Measurements from ENCODE around the gene PPFIBP1. TPM values are rescaled to one million over a fixed set of nuclear protein-coding genes. Genes with fewer than 3 reads are reported as not detected.

Gene PPFIBP1
- total RNA-seq, 2 donors from 2014 or later, result 26.2 to 37.2 TPM

DNA sequence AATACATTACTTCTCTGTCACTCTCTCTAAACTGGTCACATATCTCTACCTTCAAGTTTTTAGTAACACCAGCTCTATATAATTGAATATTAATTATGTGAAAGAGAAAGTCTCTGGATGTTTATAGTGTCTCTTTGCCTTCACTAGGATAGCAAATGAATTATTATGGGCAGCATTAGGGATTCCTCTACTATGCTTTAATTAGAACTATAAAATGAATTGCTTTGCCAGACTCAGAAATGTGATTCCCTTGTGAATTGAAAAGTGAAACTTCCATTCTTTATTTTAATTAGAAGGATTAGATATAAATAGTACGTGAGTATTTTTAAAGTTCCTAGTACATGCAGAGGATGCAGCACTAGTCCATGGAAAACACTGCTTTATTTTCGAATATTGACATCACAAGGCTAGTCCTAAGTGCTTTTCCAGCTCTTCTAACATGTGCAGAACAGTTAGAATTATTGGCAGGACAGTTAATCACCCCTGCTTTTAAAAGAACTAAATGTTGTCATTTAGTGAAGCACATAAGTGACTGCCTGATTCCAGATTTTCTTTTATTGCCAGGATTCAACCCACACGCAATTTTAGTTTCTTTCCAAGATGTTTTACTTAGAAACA lies 149.2 kb downstream of the PPFIBP1 start:
- ATAC-seq, result no peak
- no peak for DNase-seq (ENCODE audit: low spot score in 2 of 2)
- Mint-ChIP-seq H3K9me3 (no peaks in the 10 kb centered on the region), H3K27ac (no peak overlapping the region), H3K36me3 (no peaks in the 10 kb centered on the region)

DNA sequence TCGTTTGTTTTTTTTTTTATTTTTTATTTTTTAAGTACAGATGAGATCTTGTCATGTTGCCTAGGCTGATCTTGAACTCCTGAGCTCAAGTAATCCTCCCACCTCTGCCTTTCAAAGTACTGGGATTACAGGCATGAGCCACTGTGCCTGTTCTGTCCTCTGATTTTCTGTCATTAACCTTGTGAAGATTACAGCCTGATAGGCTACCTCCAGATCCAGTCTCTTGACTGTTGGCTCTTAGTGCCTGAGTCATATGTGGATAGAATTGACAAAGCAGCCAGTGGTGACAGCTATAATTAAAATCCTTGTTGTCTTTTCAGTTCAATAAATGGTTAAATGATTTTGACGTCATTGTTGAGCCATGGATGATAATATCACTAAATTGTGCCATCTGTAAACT lies 151.0 kb downstream of the PPFIBP1 start:
- DNase-seq (ENCODE audit: low spot score in 2 of 2) (no peak), ATAC-seq (no peak)
- H3K36me3 Mint-ChIP-seq, result no peaks in the 10 kb centered on the region
- H3K27ac Mint-ChIP-seq, result no peak overlapping the region
- no peaks in the 10 kb centered on the region for H3K9me3 Mint-ChIP-seq

DNA sequence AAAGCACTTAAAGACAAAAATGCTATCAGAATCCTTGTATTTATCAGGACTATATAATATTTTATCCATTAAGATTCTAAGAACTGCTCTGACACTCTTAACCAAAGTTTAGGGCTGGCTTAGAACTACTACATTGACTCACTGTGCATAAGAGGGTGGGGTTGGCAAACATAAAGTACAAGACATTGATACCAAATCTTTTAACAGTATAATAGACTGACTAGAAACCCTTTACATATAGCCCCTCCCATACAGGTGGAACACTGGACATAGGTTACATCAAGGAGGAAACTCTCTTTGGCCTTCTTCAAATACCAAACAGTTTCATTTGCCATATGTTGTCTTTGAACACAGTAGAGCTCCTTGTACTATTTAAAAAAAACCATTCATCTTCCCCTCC lies 156.6 kb downstream of the PPFIBP1 start:
- no peaks in the 10 kb centered on the region for H3K9me3 Mint-ChIP-seq
- no peaks in the 10 kb centered on the region for H3K36me3 Mint-ChIP-seq
- ATAC-seq (no peak), DNase-seq (ENCODE audit: low spot score in 2 of 2) (no peak)
- H3K27ac Mint-ChIP-seq, result no peak overlapping the region

DNA sequence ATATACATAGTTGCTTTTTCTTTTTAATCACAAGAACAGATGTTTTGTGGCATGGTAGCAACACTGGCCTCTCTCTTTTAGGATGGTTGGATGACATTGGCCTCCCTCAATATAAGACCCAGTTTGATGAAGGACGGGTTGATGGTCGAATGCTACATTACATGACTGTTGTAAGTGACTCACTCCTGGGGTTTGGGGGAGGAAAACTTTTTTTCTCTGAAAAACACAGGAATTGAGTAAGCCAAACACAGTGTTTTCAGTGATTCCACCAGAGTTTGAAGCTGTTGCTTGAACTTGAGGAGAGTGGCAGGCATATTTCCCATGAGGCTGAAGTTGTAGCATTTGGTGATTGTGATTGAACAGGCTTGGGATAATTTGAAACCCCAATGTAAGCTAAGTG lies 158.5 kb downstream of the PPFIBP1 start:
- H3K36me3 Mint-ChIP-seq, result no peaks in the 10 kb centered on the region
- H3K27ac Mint-ChIP-seq, result no peak overlapping the region
- no peak for DNase-seq (ENCODE audit: low spot score in 2 of 2)
- no peaks in the 10 kb centered on the region for H3K9me3 Mint-ChIP-seq
- no peak for ATAC-seq

DNA sequence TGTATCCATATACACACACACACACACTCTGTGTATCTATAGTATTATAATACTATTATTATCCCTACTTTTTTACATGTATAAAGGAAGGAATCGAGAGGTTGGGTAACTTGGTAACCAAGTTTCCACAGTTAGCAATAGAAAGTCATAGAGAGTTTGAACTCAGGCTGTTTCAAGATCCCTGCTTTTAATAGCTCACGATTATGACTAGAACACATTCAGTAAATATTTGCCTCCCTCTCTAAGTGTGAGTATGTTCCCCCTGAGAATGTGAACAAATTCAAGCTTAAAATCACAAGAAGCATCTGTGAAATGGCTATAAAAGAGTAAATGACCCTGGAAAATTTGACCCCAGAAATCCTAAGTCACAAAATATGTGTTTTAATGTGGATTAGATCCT lies 161.3 kb downstream of the PPFIBP1 start:
- Mint-ChIP-seq H3K27ac (no peak overlapping the region), H3K9me3 (no peaks in the 10 kb centered on the region), H3K36me3 (no peaks in the 10 kb centered on the region)
- ATAC-seq (no peak), DNase-seq (ENCODE audit: low spot score in 2 of 2) (no peak)

DNA sequence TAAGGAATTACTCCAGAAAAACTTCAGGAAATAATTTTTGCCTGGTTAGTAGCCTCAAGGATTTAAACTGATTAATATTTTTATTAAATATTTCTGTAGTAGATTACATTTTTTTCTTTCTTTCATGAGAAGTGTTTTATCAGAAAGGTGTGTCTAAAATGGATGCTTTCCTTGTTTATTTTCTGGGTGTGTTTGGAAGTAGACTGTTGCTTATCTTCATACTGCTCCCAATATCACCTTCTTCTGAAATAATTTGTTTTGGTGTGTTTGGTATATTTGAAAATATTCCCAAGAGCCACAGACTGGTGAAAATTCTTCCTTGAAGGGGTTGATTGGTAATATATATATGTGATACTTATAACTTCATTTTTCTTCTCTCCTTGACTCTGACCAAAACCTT lies 162.1 kb downstream of the PPFIBP1 start:
- ATAC-seq, result no peak
- DNase-seq (ENCODE audit: low spot score in 2 of 2), result no peak
- Mint-ChIP-seq H3K27ac (no peak overlapping the region), H3K9me3 (no peaks in the 10 kb centered on the region), H3K36me3 (no peaks in the 10 kb centered on the region)

DNA sequence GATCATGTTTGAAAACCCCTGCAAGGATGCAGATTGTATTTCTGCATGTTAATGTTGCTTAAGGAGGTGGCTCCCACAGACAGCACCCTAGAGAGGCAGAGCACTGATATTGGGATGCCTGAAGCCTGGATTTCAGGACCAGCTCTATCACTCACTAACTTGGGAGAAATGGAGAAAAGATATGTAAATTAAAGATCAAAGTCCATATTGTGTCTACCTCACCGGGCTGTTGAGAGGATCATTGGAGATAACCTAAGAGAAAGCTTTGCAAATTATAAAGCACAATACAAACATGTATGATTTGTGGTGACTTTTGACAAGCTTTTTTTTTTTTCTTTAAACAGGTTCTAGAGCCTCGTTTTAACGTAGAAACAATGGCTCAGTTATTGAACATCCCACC lies 164.7 kb downstream of the PPFIBP1 start:
- Mint-ChIP-seq H3K36me3 (no peaks in the 10 kb centered on the region), H3K27ac (no peak overlapping the region), H3K9me3 (no peaks in the 10 kb centered on the region)
- ATAC-seq (no peak), DNase-seq (ENCODE audit: low spot score in 2 of 2) (no peak)

DNA sequence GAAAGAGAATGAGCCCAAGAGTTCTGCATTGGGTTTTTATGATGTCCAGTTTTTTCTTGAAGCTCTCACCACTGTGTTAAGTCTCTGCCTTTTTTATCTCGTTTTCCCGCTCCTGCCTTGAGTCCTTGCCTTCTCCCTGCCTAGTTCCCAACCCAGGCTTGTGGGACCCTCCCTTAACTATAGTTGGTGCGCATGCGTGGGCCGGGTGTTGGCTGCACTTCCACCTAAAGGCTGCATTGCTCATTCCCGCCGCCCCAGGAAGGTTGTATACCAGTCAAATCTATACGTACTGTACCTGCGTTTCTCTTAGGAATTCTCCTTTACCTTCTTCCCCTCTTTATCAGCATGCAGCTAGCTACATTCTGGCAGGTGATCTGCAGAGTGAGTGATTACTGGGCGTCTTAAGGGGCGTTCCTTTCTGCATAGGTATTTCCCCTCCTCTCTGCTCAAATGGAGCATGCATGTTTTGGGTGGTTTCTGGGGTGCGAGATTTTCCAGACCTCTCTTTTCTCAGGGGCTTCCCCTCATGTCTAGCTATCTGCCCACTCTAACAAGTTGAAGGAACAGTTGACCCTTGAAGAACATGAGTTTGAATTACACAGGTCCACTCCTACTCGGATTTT lies 165.7 kb downstream of the PPFIBP1 start:
- H3K27ac Mint-ChIP-seq, result no peak overlapping the region
- no peak for ATAC-seq
- DNase-seq (ENCODE audit: low spot score in 2 of 2), result no peak
- no peaks in the 10 kb centered on the region for H3K36me3 Mint-ChIP-seq
- H3K9me3 Mint-ChIP-seq, result no peaks in the 10 kb centered on the region

DNA sequence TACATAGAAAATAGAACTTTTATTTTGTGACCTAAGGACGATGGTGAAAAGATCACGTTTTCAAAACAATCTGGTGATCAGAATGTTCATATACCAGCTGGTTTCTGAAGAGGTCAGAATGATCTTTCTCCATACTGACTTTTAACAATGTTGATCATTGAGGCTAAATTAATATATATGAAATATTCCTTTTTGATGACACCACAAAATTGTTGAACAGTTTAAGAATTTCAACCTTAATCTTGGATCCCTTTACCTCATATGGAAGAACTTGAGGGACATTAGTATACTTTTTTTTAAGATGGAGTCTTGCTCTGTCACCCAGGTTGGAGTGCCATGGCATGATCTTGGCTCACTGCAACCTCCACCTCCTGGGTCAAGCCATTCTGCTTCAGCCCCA lies 169.4 kb downstream of the PPFIBP1 start:
- DNase-seq (ENCODE audit: low spot score in 2 of 2) (no peak), ATAC-seq (no peak)
- Mint-ChIP-seq H3K36me3 (no peaks in the 10 kb centered on the region), H3K9me3 (no peaks in the 10 kb centered on the region), H3K27ac (no peak overlapping the region)

DNA sequence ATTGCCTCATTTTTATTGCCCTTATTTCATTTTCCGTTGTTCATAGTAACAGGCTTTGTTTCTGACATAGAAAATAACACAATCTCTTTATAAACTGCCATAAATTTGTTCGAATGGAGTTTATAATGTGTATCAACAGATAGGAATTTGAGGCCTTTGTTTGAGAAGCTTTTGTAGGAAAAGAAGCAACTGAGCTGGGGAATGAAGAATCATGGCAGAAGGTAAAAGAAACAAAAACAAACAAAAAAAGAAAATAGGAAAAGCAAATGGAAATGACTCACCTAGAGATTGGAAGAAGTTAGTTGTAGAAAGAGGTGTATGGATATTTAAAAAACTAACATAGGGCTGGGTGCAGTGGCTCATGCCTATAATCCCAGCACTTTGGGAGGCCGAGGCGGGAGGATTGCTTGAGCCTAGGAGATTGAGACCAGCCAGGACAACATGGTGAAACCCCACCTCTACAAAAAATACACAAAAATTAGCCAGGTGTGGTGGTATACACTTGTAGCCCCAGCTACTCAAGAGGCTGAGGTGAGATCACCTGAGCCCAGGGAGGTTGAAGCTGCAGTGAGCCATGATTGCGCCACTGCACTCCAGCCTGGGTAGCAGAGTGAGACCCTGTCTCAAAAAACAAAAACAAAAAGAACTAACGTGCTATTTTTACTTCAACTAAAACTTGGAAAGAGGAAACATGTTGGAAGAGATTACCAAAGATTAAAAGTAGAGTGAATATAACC lies 171.7 kb downstream of the PPFIBP1 start:
- Mint-ChIP-seq H3K36me3 (no peaks in the 10 kb centered on the region), H3K27ac (no peak overlapping the region), H3K9me3 (no peaks in the 10 kb centered on the region)
- DNase-seq (ENCODE audit: low spot score in 2 of 2), result no peak
- no peak for ATAC-seq

DNA sequence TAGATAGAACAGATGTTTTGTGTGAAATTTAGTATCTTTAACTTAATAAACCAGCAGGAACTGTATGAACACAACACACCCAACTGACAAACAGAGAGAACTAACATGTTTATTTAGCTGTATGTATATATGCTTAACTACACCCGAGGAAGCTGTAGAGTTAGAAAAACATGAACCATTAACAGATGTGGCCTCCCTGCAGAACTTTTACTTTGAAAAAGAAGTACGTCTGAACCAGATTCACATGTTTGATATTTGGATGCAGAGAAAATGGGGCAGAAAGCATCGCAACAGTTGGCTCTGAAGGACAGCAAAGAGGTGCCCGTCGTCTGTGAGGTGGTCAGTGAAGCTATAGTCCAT lies 172.3 kb downstream of the PPFIBP1 start, which contains the start of gene REP15:
Gene REP15, plus strand, starts transcription at position 155 of the 360 bp plus-strand sequence. Its CDS starts 116 bp downstream, at position 271.
- Mint-ChIP-seq H3K9me3 (no peaks in the 10 kb centered on the region), H3K27ac (no peak within 1 kb of the TSS), H3K36me3 (no peaks in the 10 kb centered on the region)
- ATAC-seq (no peak), DNase-seq (ENCODE audit: low spot score in 2 of 2) (no peak)

DNA sequence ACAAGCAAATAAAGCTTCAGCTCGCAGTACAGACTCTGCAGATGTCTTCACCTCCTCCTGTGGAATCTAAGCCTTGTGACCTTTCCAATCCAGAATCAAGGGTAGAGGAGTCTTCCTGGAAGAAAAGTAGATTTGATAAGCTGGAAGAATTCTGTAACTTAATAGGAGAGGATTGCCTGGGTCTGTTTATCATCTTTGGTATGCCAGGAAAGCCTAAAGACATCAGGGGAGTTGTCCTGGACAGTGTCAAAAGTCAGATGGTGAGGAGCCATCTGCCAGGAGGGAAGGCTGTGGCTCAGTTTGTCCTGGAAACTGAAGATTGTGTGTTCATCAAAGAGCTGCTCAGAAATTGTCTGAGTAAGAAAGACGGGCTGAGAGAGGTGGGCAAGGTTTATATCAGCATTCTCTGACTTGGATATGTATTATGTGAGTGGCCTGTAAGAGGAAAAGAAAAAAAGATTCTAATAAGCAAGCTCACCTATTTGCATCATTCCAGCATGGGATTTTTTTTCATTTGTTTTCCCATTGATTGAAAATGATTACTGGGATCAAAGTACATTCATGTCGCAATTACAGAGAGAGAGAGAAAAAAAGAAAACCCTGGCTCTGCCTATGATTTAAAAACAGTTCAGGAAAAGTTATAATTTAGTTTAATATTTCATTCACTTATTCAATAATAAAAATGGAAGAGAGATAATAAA lies 173.0 kb downstream of the PPFIBP1 start:
- no peak for ATAC-seq
- no peak overlapping the region for H3K27ac Mint-ChIP-seq
- no peaks in the 10 kb centered on the region for H3K9me3 Mint-ChIP-seq
- no peaks in the 10 kb centered on the region for H3K36me3 Mint-ChIP-seq
- DNase-seq (ENCODE audit: low spot score in 2 of 2), result no peak

DNA sequence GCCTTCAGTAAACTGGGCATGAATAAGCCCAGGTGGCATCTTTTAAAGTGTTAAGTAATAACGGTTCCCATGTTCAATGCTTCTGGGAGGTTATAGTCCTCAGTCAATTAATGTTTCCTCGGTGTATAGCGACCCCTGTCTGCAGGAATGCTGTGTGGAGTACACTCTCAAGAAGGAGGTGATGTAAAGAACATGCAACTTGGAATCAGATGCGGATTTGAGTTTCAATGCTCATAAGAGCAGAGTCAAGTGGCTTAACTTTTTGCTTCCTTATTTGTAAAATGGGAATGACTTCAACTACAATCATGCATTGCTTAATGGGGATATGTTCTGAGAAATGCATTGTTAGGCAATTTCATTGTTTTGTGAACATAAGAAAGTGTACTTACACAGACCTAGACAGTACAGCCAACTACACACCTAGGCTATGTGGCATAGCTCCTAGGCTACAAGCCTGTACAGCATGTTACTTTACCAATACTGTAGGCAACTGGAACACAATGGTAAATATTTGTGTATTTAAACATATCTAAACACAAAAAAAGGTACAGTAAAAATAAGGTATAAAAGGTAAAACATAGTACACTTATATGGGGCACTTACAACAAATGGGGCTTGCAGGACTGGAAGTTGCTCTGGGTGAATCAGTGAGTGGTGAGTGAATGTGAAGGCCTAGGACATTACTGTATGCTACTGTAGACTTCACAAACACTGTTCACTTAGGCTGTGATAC lies 179.9 kb downstream of the PPFIBP1 start:
- DNase-seq (ENCODE audit: low spot score in 2 of 2) (peak in 1 of 2 donors; percentile 81), ATAC-seq (peak; percentile 93 to 96)
- H3K36me3 Mint-ChIP-seq, result no peaks in the 10 kb centered on the region
- no peak overlapping the region for H3K27ac Mint-ChIP-seq
- H3K9me3 Mint-ChIP-seq, result no peaks in the 10 kb centered on the region

DNA sequence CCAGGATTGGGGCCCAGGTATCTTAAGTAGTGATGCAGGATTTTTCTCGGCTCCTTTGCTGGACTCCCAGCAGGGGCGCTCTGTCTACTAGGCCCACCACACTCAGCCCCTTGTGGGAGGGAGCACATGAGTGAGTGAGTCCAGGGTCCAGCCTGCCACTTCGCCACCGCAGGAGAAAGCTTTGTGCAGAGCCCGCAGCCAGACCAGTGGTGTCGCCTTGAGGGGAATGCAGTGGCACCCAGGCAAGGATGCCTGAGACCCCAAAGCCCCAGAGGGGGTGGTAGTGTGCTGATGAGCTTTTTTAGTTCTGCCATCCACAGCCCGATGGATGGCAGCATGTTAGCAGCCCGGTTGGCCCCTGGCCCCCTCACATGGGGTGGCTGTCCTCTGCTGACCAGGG lies 181.3 kb downstream of the PPFIBP1 start:
- no peak overlapping the region for H3K27ac Mint-ChIP-seq
- H3K36me3 Mint-ChIP-seq, result peaks cover 0 to under 1% of the 10 kb centered on the region in 2 donors
- DNase-seq (ENCODE audit: low spot score in 2 of 2), result no peak
- no peak for ATAC-seq
- no peaks in the 10 kb centered on the region for H3K9me3 Mint-ChIP-seq

DNA sequence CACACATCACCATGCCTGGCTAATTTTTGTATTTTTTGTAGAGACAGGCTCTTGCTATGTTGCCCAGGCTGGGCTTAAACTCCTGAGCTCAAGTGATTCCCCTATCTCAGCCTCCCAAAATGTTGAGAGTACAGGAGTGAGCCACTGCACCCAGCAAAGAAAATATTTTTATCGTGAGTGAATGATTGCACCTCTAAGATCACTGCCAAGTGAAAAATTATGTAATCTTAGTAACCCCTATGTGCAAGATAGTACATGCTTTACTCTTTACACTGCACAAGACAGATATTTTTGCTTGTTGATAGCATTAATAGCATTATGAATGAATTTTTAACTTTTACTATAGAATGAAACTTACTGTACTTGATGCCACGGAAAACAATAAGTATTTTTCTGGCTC lies 183.2 kb downstream of the PPFIBP1 start:
- Mint-ChIP-seq H3K9me3 (no peaks in the 10 kb centered on the region), H3K36me3 (peaks cover 10 to 13% of the 10 kb centered on the region in 2 donors), H3K27ac (no peak overlapping the region)
- ATAC-seq, result no peak
- DNase-seq (ENCODE audit: low spot score in 2 of 2), result no peak

DNA sequence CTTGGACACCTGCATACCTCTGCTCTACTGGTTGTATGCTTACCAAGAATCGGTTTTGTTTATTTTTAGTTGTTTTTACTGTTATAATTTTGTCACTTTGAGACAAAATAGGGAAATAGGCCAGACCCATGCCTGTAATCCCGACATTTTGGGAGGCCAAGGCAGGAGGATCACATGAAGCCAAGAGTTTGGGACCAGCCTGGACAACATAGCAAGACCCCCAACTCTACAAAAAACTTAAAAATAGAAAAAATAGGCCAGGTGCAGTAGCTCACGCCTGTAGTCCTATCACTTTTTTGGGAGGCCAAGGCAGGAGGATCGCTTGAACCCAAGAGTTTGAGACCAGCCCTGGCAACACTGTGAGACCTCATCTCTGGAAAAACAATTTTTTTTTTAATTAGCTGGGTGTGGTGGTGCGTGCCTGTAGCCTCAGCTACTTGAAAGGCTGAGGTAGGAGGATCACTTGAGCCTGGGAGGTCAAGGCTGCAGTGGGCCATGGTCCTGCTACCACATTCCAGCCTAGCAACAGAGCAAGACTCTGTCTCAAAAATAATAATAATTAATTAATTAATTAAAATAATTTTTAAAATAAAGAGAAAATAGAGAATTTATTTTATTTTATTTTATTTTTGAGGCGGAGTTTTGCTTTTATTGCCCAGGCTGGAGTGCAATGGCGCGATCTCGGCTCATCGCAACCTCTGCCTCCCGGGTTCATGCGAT lies 185.4 kb downstream of the PPFIBP1 start:
- no peak for DNase-seq (ENCODE audit: low spot score in 2 of 2)
- Mint-ChIP-seq H3K27ac (peak overlapping the region in 1 of 2 donors; percentile 98), H3K9me3 (no peaks in the 10 kb centered on the region)

More for the DNA sequence above, 185.4 kb downstream of the PPFIBP1 start:
- H3K36me3 Mint-ChIP-seq, result peaks cover 13% of the 10 kb centered on the region in 2 donors
- ATAC-seq, result no peak
